ENCODE data around the gene CARS2.

The CARS2 gene

DNA sequence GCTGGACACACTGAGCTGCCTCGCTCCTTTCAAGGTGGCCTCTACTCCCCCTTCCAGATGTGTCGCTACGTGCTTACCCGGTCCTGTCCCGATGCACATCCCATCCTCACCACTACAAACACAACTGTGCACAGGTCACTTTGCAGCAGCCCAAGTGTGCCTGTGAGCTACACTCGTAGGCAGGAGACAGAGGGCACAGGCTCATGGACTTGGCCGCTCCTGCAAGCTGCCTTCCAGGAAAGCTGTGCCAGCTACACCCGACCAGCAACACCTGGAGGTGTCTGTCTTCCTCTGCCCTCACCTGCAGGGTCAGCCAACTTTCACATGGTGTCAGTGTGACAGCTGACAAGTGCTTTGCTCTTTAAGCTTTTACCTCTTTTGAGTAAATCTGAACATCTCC is 15.4 kb downstream of the CARS2 start:
- H3K4me3 ChIP-seq (ENCODE audit: low read depth, low read length): no peak overlapping the region
- DNase-seq (ENCODE audit: low read depth): no peak
- TF ChIP-seq, protein P1, sequence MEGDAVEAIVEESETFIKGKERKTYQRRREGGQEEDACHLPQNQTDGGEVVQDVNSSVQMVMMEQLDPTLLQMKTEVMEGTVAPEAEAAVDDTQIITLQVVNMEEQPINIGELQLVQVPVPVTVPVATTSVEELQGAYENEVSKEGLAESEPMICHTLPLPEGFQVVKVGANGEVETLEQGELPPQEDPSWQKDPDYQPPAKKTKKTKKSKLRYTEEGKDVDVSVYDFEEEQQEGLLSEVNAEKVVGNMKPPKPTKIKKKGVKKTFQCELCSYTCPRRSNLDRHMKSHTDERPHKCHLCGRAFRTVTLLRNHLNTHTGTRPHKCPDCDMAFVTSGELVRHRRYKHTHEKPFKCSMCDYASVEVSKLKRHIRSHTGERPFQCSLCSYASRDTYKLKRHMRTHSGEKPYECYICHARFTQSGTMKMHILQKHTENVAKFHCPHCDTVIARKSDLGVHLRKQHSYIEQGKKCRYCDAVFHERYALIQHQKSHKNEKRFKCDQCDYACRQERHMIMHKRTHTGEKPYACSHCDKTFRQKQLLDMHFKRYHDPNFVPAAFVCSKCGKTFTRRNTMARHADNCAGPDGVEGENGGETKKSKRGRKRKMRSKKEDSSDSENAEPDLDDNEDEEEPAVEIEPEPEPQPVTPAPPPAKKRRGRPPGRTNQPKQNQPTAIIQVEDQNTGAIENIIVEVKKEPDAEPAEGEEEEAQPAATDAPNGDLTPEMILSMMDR (IDR thresholded peaks at IDR 0.05; ENCODE audit: control insufficient read depth, extremely low read depth, insufficient read depth): no peak

DNA sequence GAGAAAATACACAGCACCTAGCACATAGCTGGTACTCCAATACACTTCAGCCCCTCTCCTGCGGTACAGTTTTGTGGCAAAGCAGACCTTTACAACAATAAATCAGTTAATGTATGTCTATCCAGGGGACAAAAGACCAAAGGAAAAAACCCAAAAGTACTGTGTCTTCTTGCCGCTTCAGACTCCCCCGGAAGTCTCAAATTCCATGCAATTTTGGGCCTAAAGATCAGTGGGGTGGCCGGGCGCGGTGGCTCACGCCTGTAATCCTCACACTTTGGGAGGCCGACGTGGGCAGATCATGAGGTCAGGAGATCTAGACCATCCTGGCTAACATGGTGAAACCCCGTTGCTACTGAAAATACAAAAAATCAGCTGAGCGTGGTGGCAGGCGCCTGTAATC is 16.2 kb downstream of the CARS2 start:
- H3K4me3 ChIP-seq (ENCODE audit: low read depth, low read length): no peak overlapping the region
- no peak for DNase-seq (ENCODE audit: low read depth)
- TF ChIP-seq, protein P1 (IDR thresholded peaks at IDR 0.05; ENCODE audit: control insufficient read depth, extremely low read depth, insufficient read depth): no peak

DNA sequence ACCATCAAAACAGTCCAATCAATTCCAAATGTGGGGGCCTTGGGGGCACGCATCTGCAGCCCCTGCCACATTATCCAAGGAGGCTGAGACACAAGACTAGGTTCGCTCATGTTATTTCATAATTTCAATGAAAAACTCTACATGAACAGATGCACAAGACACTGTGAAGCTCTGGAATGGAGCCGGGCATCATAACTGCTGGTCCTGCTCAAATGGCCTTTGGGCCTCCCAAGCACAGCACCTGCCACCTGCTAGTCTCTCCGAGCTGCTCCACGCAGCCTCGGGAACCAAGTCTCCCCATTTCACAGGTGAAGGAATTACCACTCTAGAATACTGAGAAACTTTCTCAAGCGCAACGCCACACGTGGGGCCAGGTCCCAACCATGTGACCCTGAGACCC is 16.9 kb downstream of the CARS2 start:
- H3K4me3 ChIP-seq (ENCODE audit: low read depth, low read length): no peak overlapping the region
- DNase-seq (ENCODE audit: low read depth): no peak
- TF ChIP-seq, protein P1 (IDR thresholded peaks at IDR 0.05; ENCODE audit: control insufficient read depth, extremely low read depth, insufficient read depth): no peak

DNA sequence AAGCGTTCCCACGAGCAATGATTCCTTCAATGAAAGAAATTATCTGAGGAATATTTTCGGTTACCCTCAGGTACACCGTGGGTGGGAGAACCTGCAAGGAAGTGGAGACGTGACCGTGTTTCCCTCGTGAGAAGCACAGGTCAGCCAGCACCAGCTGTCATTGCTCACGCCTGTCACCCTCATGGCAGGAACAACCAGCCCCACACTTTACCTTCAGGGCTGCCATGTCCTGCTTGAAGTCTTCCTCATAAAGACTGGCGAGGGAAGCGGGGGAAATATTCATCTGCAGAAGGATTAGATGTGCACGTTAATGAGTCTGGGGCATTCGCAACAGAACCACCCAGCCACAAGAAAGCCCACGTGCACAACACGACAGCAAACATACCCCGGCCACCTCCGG is 18.2 kb downstream of the CARS2 start:
- TF ChIP-seq, protein P1 (IDR thresholded peaks at IDR 0.05; ENCODE audit: control insufficient read depth, extremely low read depth, insufficient read depth): no peak
- DNase-seq (ENCODE audit: low read depth): no peak
- no peak overlapping the region for H3K4me3 ChIP-seq (ENCODE audit: low read depth, low read length)

DNA sequence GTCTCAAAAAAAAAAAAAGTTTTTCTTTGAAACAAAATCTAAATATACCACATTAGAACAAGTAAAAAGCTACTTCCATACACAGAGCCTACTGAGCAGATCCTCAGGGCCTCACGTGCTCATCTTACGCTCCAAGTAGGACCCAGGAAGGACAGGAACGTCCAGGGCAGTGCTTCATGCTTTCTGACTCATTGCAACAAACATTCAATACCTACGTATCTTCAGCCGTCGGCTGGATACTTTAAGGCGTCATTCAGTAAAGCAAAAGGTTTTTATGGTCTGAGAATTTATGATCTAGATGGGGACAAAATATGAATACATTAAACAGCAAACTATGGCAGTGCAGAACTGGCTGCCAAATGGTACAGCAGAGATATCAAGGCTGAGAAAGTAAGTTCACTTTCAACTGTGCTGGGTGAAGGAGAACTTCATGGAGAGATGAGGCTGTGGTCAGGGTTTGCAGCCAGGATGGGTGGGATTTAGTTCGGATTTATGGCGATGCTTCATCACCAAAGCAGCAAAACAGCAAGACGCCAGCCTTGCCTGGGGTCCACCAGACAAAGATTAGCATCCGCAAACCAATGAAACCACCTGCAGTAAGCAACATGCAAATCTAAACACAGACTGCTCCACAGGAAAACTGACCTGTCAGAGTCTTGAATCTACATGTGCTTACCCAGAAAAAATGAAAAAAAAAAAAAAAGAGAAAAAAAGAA is 20.5 kb downstream of the CARS2 start:
- no peak overlapping the region for H3K4me3 ChIP-seq (ENCODE audit: low read depth, low read length)
- TF ChIP-seq, protein P1 (IDR thresholded peaks at IDR 0.05; ENCODE audit: control insufficient read depth, extremely low read depth, insufficient read depth): no peak
- DNase-seq (ENCODE audit: low read depth): no peak

DNA sequence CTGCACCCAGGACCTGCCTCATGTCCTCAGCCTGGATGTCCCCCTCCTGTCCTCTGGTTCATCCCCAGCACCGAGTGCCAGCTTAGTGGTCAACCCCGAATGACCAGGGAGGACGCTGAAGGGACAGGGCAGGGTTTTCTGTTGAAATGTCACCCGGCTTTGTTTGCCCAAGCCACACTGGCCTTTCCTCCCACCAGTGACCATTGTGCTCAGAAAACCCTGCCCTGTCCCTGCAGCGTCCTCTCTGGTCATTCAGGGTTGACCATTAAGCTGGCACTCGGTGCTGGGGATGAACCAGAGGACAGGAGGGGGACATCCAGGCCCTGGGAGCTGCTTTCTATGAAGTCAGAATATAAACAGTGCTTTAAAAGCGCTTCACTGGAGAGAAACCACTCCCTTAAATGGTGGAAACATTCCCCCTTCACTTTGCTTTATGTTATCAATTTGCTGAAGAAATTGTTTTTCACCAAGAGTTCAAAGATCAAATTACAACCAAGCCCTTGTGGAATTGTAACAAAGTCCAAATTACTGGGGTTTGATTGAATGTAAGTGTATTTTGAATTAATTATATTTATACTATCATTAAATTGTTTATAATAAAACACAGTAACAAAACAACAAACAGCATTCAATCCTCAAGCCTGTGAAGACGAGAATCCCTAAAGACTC is 21.4 kb downstream of the CARS2 start:
- H3K4me3 ChIP-seq (ENCODE audit: low read depth, low read length): no peak overlapping the region
- TF ChIP-seq, protein P1 (IDR thresholded peaks at IDR 0.05; ENCODE audit: control insufficient read depth, extremely low read depth, insufficient read depth): no peak
- no peak for DNase-seq (ENCODE audit: low read depth)
